Lung (tissue), 12 donors: ENCODE results near the gene CFAP61. TPM values are rescaled to one million over a fixed set of nuclear protein-coding genes. Genes with fewer than 3 reads are reported as not detected.

Experiments used
- ATAC-seq: fragments of 200-7000 bp; cut with Tn5 transposase; one replicate; pipeline ENCODE4 v1.9.1; 2020; ENCODE audit warnings: moderate number of reproducible peaks; ENCODE audit not compliant: insufficient read depth, low FRiP score
- DNase-seq, 3 donors: peaks; one replicate each; pipeline ENCODE4 v3.0.0-alpha.2; 2013 to 2017
- H3K27ac ChIP-seq, 2 donors: one replicate each; pipeline ENCODE4 v1.5.1; 2013; ENCODE audit warnings: mild to moderate bottlenecking in 2 of 2, moderate library complexity in 2 of 2, control low read depth in 1 of 2, inconsistent platforms in 1 of 2, low read depth in 1 of 2, low read length in 1 of 2
- H3K27me3 ChIP-seq, 3 donors: one replicate each; pipeline ENCODE4 v1.5.1; 2013; ENCODE audit warnings: low read length in 2 of 3; ENCODE audit not compliant: control insufficient read depth in 3 of 3, insufficient read depth in 3 of 3
- H3K36me3 ChIP-seq, 4 donors: one replicate each; pipeline ENCODE4 v1.5.1; 2013; ENCODE audit warnings: low read length in 4 of 4, mild to moderate bottlenecking in 1 of 4, moderate library complexity in 1 of 4; ENCODE audit not compliant: control insufficient read depth in 4 of 4, insufficient read depth in 4 of 4
- H3K4me1 ChIP-seq, 5 donors: one replicate each; pipeline ENCODE4 v1.5.1; 2013; ENCODE audit warnings: low read length in 5 of 5, mild to moderate bottlenecking in 2 of 5, moderate library complexity in 1 of 5; ENCODE audit not compliant: control insufficient read depth in 5 of 5, insufficient read depth in 5 of 5
- H3K4me3 ChIP-seq: one replicate; pipeline ENCODE4 v1.5.1; 2013; ENCODE audit warnings: mild to moderate bottlenecking, control low read depth, moderate library complexity
- H3K9ac ChIP-seq, 2 donors: one replicate each; pipeline ENCODE4 v1.5.1; 2013; ENCODE audit warnings: low read length in 2 of 2, control low read depth in 1 of 2; ENCODE audit not compliant: insufficient read depth in 1 of 2
- H3K9me3 ChIP-seq, 4 donors: one replicate each; pipeline ENCODE4 v1.5.1; 2013; ENCODE audit warnings: low read length in 3 of 4, mild to moderate bottlenecking in 1 of 4, moderate library complexity in 1 of 4; ENCODE audit not compliant: control insufficient read depth in 4 of 4, insufficient read depth in 3 of 4
- CTCF ChIP-seq: IDR thresholded peaks from 2 replicates; pipeline ENCODE4 v1.5.1; 2012; ENCODE audit warnings: mild to moderate bottlenecking; ENCODE audit errors: control extremely low read depth, extremely low read depth
- WGBS, 2 donors: extraction: QIAGEN DNeasy Blood & Tissue Kit; methylation state at CpG; one replicate each; pipeline ENCODE4 v1.1.7; 2013; 5-methylcytosine and 5-hydroxymethylcytosine counted together
- polyA plus RNA-seq, 2 donors: library from polyadenylated mRNA; stranded (reverse); fragments of 200-250 nt; gene quantifications; one replicate each; pipeline ENCODE4 v1.2.1, GENCODE V29; 2013
- total RNA-seq, 2 donors: library from RNA; depleted of rRNA in 1 of 2; stranded (reverse); fragments of >200 nt in 1 of 2; gene quantifications; one replicate each; pipeline ENCODE4 v1.2.1, GENCODE V29; 2014 to 2021
- donor health status: control.
- donor health status: control.
- donor health status: Bipolar disorder and iron deficiency.
- donor health status: healthy.
- donor health status: DM: yes; HTN: yes; CAD: no.

The CFAP61 gene
- total and polyA plus RNA-seq, 4 donors = 2.0 to 15.4 (median 6.5) TPM

GRCh38 chr20:20248620-20249200 lies 196.4 kb downstream of the CFAP61 start:
- Histone ChIP-seq H3K36me3 (no peaks in the 10 kb centered on the region), H3K27ac (no peak overlapping the region), H3K4me3 (no peak overlapping the region), H3K9me3 (peaks cover 0 to 5% (median 0%) of the 10 kb centered on the region in 4 donors), H3K9ac (no peak overlapping the region), H3K27me3 (no peaks in the 10 kb centered on the region), H3K4me1 (no peaks in the 10 kb centered on the region)
- 75 to 76% methylated on average over 6 of the region's 6 CpGs for WGBS, 2 donors
- TF ChIP-seq CTCF = no peak
- ATAC-seq = no peak
- DNase-seq = no peak

GRCh38 chr20:20251317-20251716 lies 199.0 kb downstream of the CFAP61 start:
- ATAC-seq = no peak
- DNase-seq = no peak
- 87 to 95% methylated on average over 10 of the region's 10 CpGs for WGBS, 2 donors
- H3K9ac ChIP-seq = no peak overlapping the region
- H3K27me3 ChIP-seq = no peaks in the 10 kb centered on the region
- no peak for TF ChIP-seq CTCF
- H3K27ac ChIP-seq = no peak overlapping the region
- no peak overlapping the region for H3K4me3 ChIP-seq
- no peaks in the 10 kb centered on the region for H3K4me1 ChIP-seq
- H3K36me3 ChIP-seq = no peaks in the 10 kb centered on the region
- H3K9me3 ChIP-seq = peaks cover 0 to 4% (median 0%) of the 10 kb centered on the region in 4 donors

GRCh38 chr20:20251836-20252235 lies 199.5 kb downstream of the CFAP61 start:
- H3K9ac ChIP-seq = no peak overlapping the region
- H3K4me1 ChIP-seq = no peaks in the 10 kb centered on the region
- ATAC-seq = no peak

More at GRCh38 chr20:20251836-20252235, 199.5 kb downstream of the CFAP61 start:
- H3K36me3 ChIP-seq = no peaks in the 10 kb centered on the region
- H3K9me3 ChIP-seq = peaks cover 0 to 3% (median 0%) of the 10 kb centered on the region in 4 donors
- no peak for TF ChIP-seq CTCF
- WGBS, 2 donors = 82 to 92% methylated on average over 8 of the region's 8 CpGs
- H3K27me3 ChIP-seq = no peaks in the 10 kb centered on the region
- no peak for DNase-seq
- H3K27ac ChIP-seq = no peak overlapping the region
- H3K4me3 ChIP-seq = no peak overlapping the region
